GM12864 (cell line): ENCODE results near the gene BSPRY.

Experiments
- DNase-seq: peaks from one replicate; pipeline ENCODE4 v3.0.0-alpha.2; 2011; ENCODE audit warnings: low read depth
- H3K4me3 ChIP-seq: 2 replicates; pipeline ENCODE4 v1.5.1; 2011; ENCODE audit warnings: mild to moderate bottlenecking, low read depth, low read length, control low read depth
- TF ChIP-seq, protein P1 (sequence below): IDR thresholded peaks from 2 replicates; pipeline ENCODE4 v1.5.1; 2011; ENCODE audit warnings: low read depth, mild to moderate bottlenecking, moderate library complexity, low read length, control low read depth, inconsistent platforms; ENCODE audit errors: missing control alignments

BSPRY gene

DNA sequence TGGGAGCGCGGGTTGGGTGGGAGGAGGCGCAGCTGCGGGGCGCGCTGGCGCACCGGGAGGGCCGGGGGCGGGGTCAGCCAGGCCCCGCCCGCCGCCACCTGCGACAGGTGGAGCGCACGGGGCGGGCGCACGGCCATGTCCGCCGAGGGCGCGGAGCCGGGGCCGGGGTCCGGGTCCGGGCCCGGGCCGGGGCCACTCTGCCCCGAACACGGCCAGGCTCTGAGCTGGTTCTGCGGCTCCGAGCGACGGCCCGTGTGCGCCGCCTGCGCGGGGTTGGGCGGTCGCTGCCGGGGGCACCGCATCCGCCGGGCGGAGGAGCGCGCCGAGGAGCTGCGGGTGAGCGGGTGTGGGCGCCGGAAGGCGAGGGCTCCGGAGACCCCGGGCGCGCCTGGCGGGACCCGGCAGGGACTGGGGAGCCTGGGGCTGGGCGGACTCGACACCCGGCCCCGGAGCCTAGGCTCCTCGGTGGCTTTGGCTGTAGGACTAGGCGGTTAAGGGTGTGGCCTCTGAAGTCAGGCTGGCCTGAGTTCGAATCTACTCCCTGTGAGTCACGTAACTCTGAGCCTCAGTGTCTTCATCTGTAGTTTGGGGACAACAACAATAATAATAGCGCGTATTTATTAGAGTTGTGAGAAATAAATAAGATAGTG, at the start of gene BSPRY:
TSS of gene BSPRY (plus strand) at position 97 of the 650 bp plus-strand sequence. CDS start at position 136, 39 bp downstream.
- DNase-seq, result no peak
- H3K4me3 ChIP-seq, result peak within 1 kb of the TSS; percentile 72
- TF ChIP-seq, protein P1, sequence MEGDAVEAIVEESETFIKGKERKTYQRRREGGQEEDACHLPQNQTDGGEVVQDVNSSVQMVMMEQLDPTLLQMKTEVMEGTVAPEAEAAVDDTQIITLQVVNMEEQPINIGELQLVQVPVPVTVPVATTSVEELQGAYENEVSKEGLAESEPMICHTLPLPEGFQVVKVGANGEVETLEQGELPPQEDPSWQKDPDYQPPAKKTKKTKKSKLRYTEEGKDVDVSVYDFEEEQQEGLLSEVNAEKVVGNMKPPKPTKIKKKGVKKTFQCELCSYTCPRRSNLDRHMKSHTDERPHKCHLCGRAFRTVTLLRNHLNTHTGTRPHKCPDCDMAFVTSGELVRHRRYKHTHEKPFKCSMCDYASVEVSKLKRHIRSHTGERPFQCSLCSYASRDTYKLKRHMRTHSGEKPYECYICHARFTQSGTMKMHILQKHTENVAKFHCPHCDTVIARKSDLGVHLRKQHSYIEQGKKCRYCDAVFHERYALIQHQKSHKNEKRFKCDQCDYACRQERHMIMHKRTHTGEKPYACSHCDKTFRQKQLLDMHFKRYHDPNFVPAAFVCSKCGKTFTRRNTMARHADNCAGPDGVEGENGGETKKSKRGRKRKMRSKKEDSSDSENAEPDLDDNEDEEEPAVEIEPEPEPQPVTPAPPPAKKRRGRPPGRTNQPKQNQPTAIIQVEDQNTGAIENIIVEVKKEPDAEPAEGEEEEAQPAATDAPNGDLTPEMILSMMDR, result no peak

DNA sequence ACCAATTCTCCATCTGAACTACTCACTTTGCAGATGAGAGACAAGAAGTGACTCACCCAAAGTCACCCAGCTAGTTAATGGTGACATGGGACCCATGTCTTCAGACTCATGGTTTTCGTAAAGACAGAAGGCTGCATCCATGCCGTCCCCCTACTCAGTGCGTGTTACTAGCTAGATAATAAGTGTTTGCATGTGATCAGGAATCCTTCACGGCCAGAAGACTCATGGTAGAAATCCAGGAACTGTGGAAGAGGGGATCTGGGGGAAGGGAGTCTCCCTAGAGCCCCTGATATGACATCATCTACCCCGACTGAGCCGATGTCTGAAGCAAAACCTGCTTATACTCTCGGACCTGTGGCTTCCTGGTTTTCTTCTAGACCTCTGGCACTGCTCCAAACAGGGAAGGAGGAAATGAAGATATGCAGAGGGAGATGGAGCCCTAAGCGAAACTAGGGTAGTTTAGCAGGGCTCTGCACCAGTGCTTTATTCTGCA, 49.5 kb upstream of the BSPRY start:
- DNase-seq, result no peak
- TF ChIP-seq, protein P1, result no peak
- H3K4me3 ChIP-seq, result no peak overlapping the region

DNA sequence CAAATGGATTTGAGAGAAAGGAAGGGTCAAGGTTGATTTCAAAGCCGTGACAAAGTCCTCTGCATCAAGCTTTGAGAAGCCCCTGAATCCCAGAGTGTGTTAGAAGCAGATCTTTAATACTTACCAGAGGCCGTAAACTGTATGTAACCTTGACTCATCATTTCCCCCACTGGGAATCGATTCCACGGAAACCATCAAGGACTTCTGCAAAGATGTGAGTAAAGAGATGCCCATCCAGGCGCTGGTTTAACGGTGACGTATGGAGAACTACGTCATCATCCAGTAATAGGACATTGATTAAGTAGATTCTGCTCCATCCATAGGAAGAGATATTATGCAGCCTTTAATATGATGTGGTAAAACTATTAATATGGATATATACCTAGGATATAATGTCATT, 47.8 kb upstream of the BSPRY start:
- H3K4me3 ChIP-seq, result no peak overlapping the region
- TF ChIP-seq, protein P1, result no peak
- no peak for DNase-seq

DNA sequence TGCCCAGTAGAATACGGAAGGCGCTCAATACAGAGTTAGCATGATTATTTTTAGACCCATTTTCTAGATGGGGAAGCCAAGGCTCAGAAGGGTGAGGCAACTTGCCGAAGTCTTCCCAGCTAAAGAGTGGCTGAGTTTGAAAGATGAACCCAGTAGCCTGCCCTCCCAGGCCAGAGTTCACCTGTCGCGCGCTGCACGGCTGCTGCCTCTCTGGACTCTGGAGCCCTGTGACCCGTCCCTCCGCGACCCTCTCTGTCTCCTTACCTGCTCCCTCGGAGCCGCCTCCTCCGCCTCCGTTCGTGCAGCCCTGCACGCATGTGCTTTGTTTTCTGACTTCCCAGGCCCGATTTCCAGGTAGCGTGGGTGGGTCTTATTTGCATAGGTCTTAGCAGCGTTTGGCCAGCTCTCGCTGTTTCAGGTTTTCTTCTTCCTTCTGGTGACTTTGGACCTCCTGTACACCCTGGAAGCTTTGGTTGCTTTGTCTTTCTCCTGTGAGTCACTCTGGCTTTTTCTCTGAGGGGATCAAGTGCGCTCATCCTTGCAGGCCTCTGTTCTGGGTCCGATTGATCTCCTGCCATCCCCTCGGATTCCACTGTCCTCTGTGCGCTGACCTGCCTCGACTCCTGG, 46.4 kb upstream of the BSPRY start, which contains the start of gene RNF183:
TSS of gene RNF183 (minus strand) at position 585 of the 627 bp plus-strand sequence. CDS start 5,192 bp downstream, outside the sequence.
- H3K4me3 ChIP-seq, result no peak within 1 kb of the TSS
- DNase-seq, result no peak
- TF ChIP-seq, protein P1, result no peak

DNA sequence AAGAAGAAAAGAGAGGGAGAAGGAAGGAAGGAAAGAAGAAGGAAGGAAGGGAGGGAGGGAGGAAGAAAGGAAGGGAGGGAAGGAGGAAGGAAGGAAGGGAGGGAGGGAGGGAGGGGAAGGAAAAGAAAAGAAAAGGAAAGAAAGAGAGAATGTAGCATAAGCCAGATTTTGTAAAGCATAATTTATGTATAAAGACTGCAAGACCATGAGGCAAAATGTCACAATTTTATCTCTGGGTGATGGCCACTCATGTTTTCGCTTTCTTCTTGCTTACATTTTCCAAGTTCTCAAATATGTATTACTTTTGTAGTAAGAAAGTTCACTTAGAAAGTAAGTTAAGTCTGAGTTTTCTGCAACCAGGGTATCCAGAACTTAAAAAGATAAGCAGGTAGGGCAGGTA, 42.8 kb upstream of the BSPRY start:
- H3K4me3 ChIP-seq, result no peak overlapping the region
- TF ChIP-seq, protein P1, result no peak
- no peak for DNase-seq

DNA sequence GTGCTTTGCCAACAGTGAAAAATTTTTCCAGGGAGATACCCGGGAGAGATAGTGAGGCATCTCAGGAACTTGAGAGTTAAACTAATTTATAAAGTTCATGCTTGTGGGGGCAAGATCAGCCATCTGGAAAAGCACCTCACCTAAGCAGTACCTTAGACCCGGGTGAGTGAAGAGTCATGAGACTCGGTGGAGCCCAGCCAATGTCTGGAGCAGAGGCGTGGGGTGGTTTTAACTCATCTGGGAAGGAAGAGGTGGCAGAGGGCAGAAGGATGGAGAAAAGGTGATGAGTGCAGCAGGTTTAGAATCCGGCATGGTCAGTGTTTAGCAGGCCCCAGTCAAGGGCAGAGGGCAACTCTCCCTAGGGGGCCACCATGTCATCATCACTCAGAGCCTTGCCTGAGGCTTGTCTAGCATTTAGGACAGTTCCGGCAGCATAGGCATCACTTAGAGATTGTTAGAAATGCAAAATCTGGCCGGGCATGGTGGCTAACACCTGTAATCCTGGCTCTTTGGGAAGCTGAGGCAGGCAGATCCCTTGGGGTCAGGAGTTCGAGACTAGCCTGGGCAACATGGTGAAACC, 41.9 kb upstream of the BSPRY start:
- TF ChIP-seq, protein P1, result no peak
- DNase-seq, result no peak
- no peak overlapping the region for H3K4me3 ChIP-seq
